Fibroblast of skin of scalp (primary cell): ENCODE results near the gene NT5DC1.
A peak's percentile ranks its signal among the peaks of the same experiment; 100 is the strongest.
"Not testable (repeated sequence)": the region's sequence is repeated elsewhere in the genome, so short reads cannot be mapped to it uniquely, and the experiment has no call there.

Experiments
- DNase-seq: peaks from one replicate; pipeline ENCODE4 v3.0.0-alpha.2; 2013

The NT5DC1 gene

GRCh38 chr6:116090251-116090650 is 10.4 kb upstream of the NT5DC1 start:
- no peak for DNase-seq

GRCh38 chr6:116094041-116094440 is 6.6 kb upstream of the NT5DC1 start:
- DNase-seq = no peak

GRCh38 chr6:116096048-116096759 is 4.4 kb upstream of the NT5DC1 start:
- not testable (repeated sequence) for DNase-seq

GRCh38 chr6:116096979-116097816 is 3.5 kb upstream of the NT5DC1 start:
- peak; percentile 14 for DNase-seq

- no peak for DNase-seq
Observed at GRCh38 chr6:116099036-116099435, 1.6 kb upstream of the NT5DC1 start.

- DNase-seq = no peak
Observed at GRCh38 chr6:116101302-116101718, 657 bp downstream of the NT5DC1 start.

GRCh38 chr6:116101790-116102189 is 1.1 kb downstream of the NT5DC1 start:
- no peak for DNase-seq

- DNase-seq = no peak
Observed at GRCh38 chr6:116102873-116103272, 2.2 kb downstream of the NT5DC1 start.

GRCh38 chr6:116104636-116105035 is 4.0 kb downstream of the NT5DC1 start:
- DNase-seq = no peak

- DNase-seq = no peak
Observed at GRCh38 chr6:116105247-116105646, 4.6 kb downstream of the NT5DC1 start.

- DNase-seq = peak; percentile 9
Observed at GRCh38 chr6:116106146-116106545, 5.5 kb downstream of the NT5DC1 start.

- no peak for DNase-seq
Observed at GRCh38 chr6:116108836-116109235, 8.2 kb downstream of the NT5DC1 start.

- peak; percentile 38 for DNase-seq
Observed at GRCh38 chr6:116111552-116112528, 11.2 kb downstream of the NT5DC1 start.

GRCh38 chr6:116113386-116113785 is 12.7 kb downstream of the NT5DC1 start:
- DNase-seq = no peak

- DNase-seq = peak; percentile 32
Observed at GRCh38 chr6:116115781-116116180, 15.1 kb downstream of the NT5DC1 start.

GRCh38 chr6:116118608-116119007 is 18.0 kb downstream of the NT5DC1 start:
- DNase-seq = peak; percentile 33

GRCh38 chr6:116120430-116120829 is 19.8 kb downstream of the NT5DC1 start:
- DNase-seq = no peak

GRCh38 chr6:116126032-116126431 is 25.4 kb downstream of the NT5DC1 start, which contains the start of gene COL10A1:
Gene COL10A1, minus strand, starts transcription at chr6:116126132. Its CDS starts 640 bp downstream, at chr6:116125492.
- no peak for DNase-seq

GRCh38 chr6:116127771-116128493 is 27.3 kb downstream of the NT5DC1 start:
- DNase-seq = no peak

GRCh38 chr6:116133453-116133852 is 32.8 kb downstream of the NT5DC1 start:
- DNase-seq = no peak

GRCh38 chr6:116136373-116136772 is 35.7 kb downstream of the NT5DC1 start:
- DNase-seq = no peak

GRCh38 chr6:116136933-116137340 is 36.3 kb downstream of the NT5DC1 start:
- no peak for DNase-seq
